Measurements from ENCODE around the gene NRIP3.
"Not testable (repeated sequence)": the region's sequence is repeated elsewhere in the genome, so short reads cannot be mapped to it uniquely, and the experiment has no call there.

Gene NRIP3

DNA sequence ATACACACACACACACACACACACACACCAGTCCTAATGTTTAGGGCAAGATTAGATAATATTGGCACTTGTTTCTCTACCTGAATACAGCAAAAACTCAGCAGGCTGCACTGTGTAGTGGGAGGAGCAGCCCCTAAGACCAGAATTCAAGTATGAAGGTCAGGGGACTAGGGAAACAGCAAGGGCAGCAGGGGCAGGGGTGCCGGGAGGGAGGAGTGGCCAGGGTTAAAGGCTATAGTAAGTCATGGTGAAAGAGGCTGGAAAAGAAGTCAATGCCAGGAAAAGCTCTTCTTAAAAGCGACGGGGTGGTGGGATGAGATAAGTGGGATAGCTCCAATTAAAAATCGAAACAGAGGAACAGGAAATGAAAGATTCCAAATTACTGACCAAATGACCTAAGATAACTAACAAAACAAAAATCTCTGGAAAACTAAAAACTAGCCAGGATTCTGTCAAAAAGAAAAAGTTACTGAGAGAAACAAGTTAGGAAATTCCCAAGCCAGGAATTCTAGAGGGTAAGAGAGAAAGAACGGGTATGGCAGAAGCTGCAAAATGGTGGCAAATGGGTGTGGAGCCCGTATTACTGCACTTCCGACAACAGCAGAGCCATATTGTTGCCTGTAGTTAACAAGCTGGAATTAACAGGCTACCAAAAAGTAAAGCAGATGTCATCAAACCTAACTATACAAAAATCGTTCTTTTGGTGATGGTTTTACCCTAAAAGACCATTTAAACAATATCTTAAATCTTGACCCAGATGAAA, 62.3 kb downstream of the NRIP3 start:
- TF ChIP-seq CTCF (IDR thresholded peaks at IDR 0.05; ENCODE audit: insufficient read depth, missing control alignments): no peak
- DNase-seq (ENCODE audit: insufficient read length, low spot score) (no peak), FAIRE-seq (no peak)

DNA sequence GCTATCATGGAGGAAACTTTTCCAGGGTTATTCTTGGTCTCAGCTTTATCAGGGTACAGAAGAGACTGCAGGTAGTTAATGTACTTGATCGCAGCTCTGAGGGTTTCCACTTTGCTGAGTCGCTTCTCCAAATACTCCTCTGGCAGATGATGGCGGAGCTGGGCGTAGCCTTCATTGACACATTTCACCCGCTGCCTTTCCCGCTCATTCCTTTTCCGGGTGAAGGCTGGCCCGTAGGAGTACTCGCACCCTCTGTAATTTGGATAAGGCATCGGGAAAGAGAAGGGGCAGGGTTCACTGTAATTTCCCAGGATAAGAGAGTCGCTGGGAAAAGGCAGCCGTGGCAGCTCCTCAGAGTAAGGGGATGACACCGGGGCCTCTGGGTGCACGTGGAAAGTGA, 66.1 kb downstream of the NRIP3 start:
- FAIRE-seq (no peak), DNase-seq (ENCODE audit: insufficient read length, low spot score) (no peak)
- TF ChIP-seq CTCF (IDR thresholded peaks at IDR 0.05; ENCODE audit: insufficient read depth, missing control alignments): no peak

DNA sequence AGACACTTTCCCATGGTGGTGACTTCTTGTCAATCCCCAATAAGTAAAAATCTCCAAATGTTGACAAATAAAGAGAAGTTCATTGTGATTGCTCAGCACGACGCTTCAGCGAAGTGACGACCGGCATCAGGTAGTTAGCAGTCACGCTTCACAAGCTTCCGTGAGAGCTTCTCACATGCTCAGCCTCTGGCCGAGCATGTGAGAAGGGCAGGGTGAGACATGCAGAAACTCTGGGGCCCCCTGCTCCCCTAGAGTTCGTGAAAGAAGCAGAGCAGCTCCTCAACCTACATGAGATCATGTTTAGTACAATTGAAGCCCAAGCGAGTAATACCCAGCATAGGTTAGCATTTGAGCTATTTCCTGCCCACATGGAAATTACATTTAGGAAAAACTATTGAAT, 66.6 kb downstream of the NRIP3 start:
- TF ChIP-seq CTCF (IDR thresholded peaks at IDR 0.05; ENCODE audit: insufficient read depth, missing control alignments): no peak
- DNase-seq (ENCODE audit: insufficient read length, low spot score): no peak
- FAIRE-seq: no peak

DNA sequence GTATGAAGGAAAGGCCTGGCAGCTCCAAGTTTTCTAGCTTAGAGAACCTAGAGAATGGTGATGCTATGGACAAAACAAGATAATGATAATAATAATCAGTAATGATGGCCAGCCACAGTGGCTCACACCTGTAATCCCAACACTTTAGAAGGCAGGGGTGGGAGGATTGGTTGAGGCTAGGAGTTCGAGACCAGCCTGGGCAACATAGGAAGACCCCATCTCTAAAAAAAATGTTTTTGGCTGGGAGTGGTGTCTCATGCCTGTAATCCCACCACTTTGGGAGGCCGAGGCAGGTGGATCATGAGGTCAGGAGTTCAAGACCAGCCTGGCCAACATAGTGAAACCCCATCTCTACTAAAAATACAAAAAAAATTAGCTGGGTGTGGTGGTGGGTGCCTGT, 68.0 kb downstream of the NRIP3 start:
- DNase-seq (ENCODE audit: insufficient read length, low spot score); FAIRE-seq: not testable (repeated sequence)

DNA sequence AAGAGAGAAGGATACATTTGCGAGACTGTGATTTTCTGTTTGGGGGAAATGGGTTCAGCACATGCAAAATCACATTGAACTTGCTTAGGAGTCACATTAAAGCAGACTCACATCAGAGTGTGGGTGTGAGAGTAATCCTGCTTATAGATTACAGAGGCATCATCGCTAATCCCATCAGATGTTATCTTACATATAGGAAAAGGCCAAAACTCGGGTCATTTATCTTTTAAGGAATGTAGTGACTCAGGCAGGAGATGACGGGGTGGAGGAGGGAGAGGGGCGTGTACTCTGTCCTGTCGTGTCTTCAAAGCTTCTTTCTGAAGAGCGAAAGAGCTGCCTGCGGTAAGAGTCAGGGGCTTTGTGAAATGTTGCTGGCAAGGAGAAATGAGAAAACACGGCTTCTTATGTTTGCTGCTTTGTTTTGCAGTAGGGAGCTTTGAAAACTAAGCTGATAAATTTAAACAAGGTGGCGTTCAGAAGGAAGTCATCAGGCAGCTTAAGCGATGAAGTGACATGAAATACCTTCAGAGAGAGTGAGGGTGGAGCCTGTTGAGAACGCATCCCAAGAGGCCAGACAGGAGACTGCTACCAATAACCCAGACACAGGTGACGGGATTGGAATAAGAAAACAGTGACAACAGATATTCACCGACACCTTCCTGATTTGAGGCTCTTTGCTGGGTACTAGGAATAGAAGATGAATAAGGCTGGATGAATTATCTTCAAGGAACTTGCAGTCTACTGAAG, 68.9 kb downstream of the NRIP3 start:
- no peak for TF ChIP-seq CTCF (IDR thresholded peaks at IDR 0.05; ENCODE audit: insufficient read depth, missing control alignments)
- DNase-seq (ENCODE audit: insufficient read length, low spot score) (peak; percentile 56), FAIRE-seq (peak; percentile 84)

GRCh38 chr11:8933931-8934330, 69.9 kb downstream of the NRIP3 start:
- DNase-seq (ENCODE audit: insufficient read length, low spot score) (no peak), FAIRE-seq (no peak)
- TF ChIP-seq CTCF (IDR thresholded peaks at IDR 0.05; ENCODE audit: insufficient read depth, missing control alignments): no peak

- no peak for FAIRE-seq
- DNase-seq (ENCODE audit: insufficient read length, low spot score): no peak
- no peak for TF ChIP-seq CTCF (IDR thresholded peaks at IDR 0.05; ENCODE audit: insufficient read depth, missing control alignments)
These were observed 71.1 kb downstream of the NRIP3 start, which contains the start of gene C11orf16 for GRCh38 chr11:8932564-8933180. Gene C11orf16, minus strand, starts transcription at chr11:8932947. Its CDS starts 639 bp downstream, at chr11:8932308.
